ENCODE measurements around the gene SPRR4. TPM values are rescaled to one million over a fixed set of nuclear protein-coding genes. Genes with fewer than 3 reads are reported as not detected.

The SPRR4 gene
- total RNA-seq, 2 donors from 2014 or later, result not detected

- Mint-ChIP-seq H3K27me3 (peaks cover 71% of the 10 kb centered on the region), H3K27ac (no peak overlapping the region), H3K4me3 (no peak overlapping the region), H3K36me3 (ENCODE audit: low read depth) (peaks cover 3% of the 10 kb centered on the region), H3K4me1 (no peaks in the 10 kb centered on the region)
- no peak for DNase-seq
- no peaks in the 10 kb centered on the region for H3K9me3 ChIP-seq (ENCODE audit: control insufficient read depth, low read length, poor library complexity, severe bottlenecking)
- no peak for ATAC-seq
Measured at GRCh38 chr1:152976688-152977087, 6.2 kb downstream of the SPRR4 start.

- DNase-seq (no peak), ATAC-seq (no peak)
- peaks cover 3% of the 10 kb centered on the region for H3K36me3 Mint-ChIP-seq (ENCODE audit: low read depth)
- peaks cover 67% of the 10 kb centered on the region for H3K27me3 Mint-ChIP-seq
- H3K9me3 ChIP-seq (ENCODE audit: control insufficient read depth, low read length, poor library complexity, severe bottlenecking), result no peaks in the 10 kb centered on the region
- no peak overlapping the region for H3K27ac Mint-ChIP-seq
- no peaks in the 10 kb centered on the region for H3K4me1 Mint-ChIP-seq
- no peak overlapping the region for H3K4me3 Mint-ChIP-seq
Measured at GRCh38 chr1:152977614-152978013, 7.2 kb downstream of the SPRR4 start.

GRCh38 chr1:152980676-152981075 lies 10.2 kb downstream of the SPRR4 start:
- H3K4me3 Mint-ChIP-seq, result no peak overlapping the region
- peaks cover 69% of the 10 kb centered on the region for H3K27me3 Mint-ChIP-seq
- ATAC-seq, result no peak
- no peak overlapping the region for H3K27ac Mint-ChIP-seq
- H3K9me3 ChIP-seq (ENCODE audit: control insufficient read depth, low read length, poor library complexity, severe bottlenecking), result no peaks in the 10 kb centered on the region
- H3K4me1 Mint-ChIP-seq, result no peaks in the 10 kb centered on the region
- no peak for DNase-seq
- peaks cover 3% of the 10 kb centered on the region for H3K36me3 Mint-ChIP-seq (ENCODE audit: low read depth)

- H3K9me3 ChIP-seq (ENCODE audit: control insufficient read depth, low read length, poor library complexity, severe bottlenecking), result no peaks in the 10 kb centered on the region
- Mint-ChIP-seq H3K27me3 (peaks cover 67% of the 10 kb centered on the region), H3K4me3 (no peak overlapping the region), H3K4me1 (no peaks in the 10 kb centered on the region), H3K27ac (no peak overlapping the region), H3K36me3 (ENCODE audit: low read depth) (peaks cover 3% of the 10 kb centered on the region)
- DNase-seq (no peak), ATAC-seq (no peak)
Measured at GRCh38 chr1:152981146-152981871, 10.9 kb downstream of the SPRR4 start.

- Mint-ChIP-seq H3K27ac (no peak overlapping the region), H3K4me3 (no peak overlapping the region), H3K4me1 (no peaks in the 10 kb centered on the region), H3K27me3 (peaks cover 69% of the 10 kb centered on the region), H3K36me3 (ENCODE audit: low read depth) (peaks cover 3% of the 10 kb centered on the region)
- ATAC-seq (no peak), DNase-seq (no peak)
- H3K9me3 ChIP-seq (ENCODE audit: control insufficient read depth, low read length, poor library complexity, severe bottlenecking), result no peaks in the 10 kb centered on the region
Measured at GRCh38 chr1:152982076-152982475, 11.6 kb downstream of the SPRR4 start.

- H3K36me3 Mint-ChIP-seq (ENCODE audit: low read depth), result peaks cover 3% of the 10 kb centered on the region
- no peaks in the 10 kb centered on the region for H3K9me3 ChIP-seq (ENCODE audit: control insufficient read depth, low read length, poor library complexity, severe bottlenecking)
- H3K4me1 Mint-ChIP-seq, result no peaks in the 10 kb centered on the region
- ATAC-seq, result no peak
- H3K27me3 Mint-ChIP-seq, result peaks cover 66% of the 10 kb centered on the region
- H3K27ac Mint-ChIP-seq, result no peak overlapping the region
- no peak overlapping the region for H3K4me3 Mint-ChIP-seq
- DNase-seq, result no peak
Measured at GRCh38 chr1:152983234-152983633, 12.8 kb downstream of the SPRR4 start.

GRCh38 chr1:152983743-152984142 lies 13.3 kb downstream of the SPRR4 start, which contains the start of gene SPRR1A:
Gene SPRR1A (plus strand): TSS chr1:152984081. CDS start chr1:152985231, 1,150 bp downstream.
- Mint-ChIP-seq H3K27ac (no peak within 1 kb of the TSS), H3K4me3 (no peak within 1 kb of the TSS), H3K36me3 (ENCODE audit: low read depth) (peaks cover 3% of the 10 kb centered on the region), H3K27me3 (peaks cover 65% of the 10 kb centered on the region), H3K4me1 (no peaks in the 10 kb centered on the region)
- H3K9me3 ChIP-seq (ENCODE audit: control insufficient read depth, low read length, poor library complexity, severe bottlenecking), result no peaks in the 10 kb centered on the region
- DNase-seq (no peak), ATAC-seq (no peak)

- ATAC-seq, result no peak
- peaks cover 45% of the 10 kb centered on the region for H3K27me3 Mint-ChIP-seq
- H3K9me3 ChIP-seq (ENCODE audit: control insufficient read depth, low read length, poor library complexity, severe bottlenecking), result no peaks in the 10 kb centered on the region
- H3K36me3 Mint-ChIP-seq (ENCODE audit: low read depth), result peaks cover 2% of the 10 kb centered on the region
- no peaks in the 10 kb centered on the region for H3K4me1 Mint-ChIP-seq
- H3K27ac Mint-ChIP-seq, result no peak overlapping the region
- no peak for DNase-seq
- no peak overlapping the region for H3K4me3 Mint-ChIP-seq
Measured at GRCh38 chr1:152986578-152986977, 16.1 kb downstream of the SPRR4 start.

- Mint-ChIP-seq H3K27me3 (peaks cover 33% of the 10 kb centered on the region), H3K36me3 (ENCODE audit: low read depth) (peaks cover 2% of the 10 kb centered on the region), H3K4me1 (no peaks in the 10 kb centered on the region), H3K27ac (no peak overlapping the region), H3K4me3 (no peak overlapping the region)
- ATAC-seq (no peak), DNase-seq (no peak)
- H3K9me3 ChIP-seq (ENCODE audit: control insufficient read depth, low read length, poor library complexity, severe bottlenecking), result no peaks in the 10 kb centered on the region
Measured at GRCh38 chr1:152993186-152993585, 22.7 kb downstream of the SPRR4 start.

GRCh38 chr1:152995842-152996241 lies 25.4 kb downstream of the SPRR4 start:
- H3K27ac Mint-ChIP-seq, result no peak overlapping the region
- peaks cover 4% of the 10 kb centered on the region for H3K36me3 Mint-ChIP-seq (ENCODE audit: low read depth)
- DNase-seq (no peak), ATAC-seq (no peak)
- no peaks in the 10 kb centered on the region for H3K9me3 ChIP-seq (ENCODE audit: control insufficient read depth, low read length, poor library complexity, severe bottlenecking)
- no peaks in the 10 kb centered on the region for H3K4me1 Mint-ChIP-seq
- H3K27me3 Mint-ChIP-seq, result peaks cover 37% of the 10 kb centered on the region
- H3K4me3 Mint-ChIP-seq, result no peak overlapping the region

GRCh38 chr1:152996633-152997400 lies 26.4 kb downstream of the SPRR4 start:
- Mint-ChIP-seq H3K4me1 (no peaks in the 10 kb centered on the region), H3K27ac (no peak overlapping the region), H3K27me3 (peaks cover 40% of the 10 kb centered on the region), H3K4me3 (no peak overlapping the region), H3K36me3 (ENCODE audit: low read depth) (peaks cover 2% of the 10 kb centered on the region)
- DNase-seq (no peak), ATAC-seq (no peak)
- no peaks in the 10 kb centered on the region for H3K9me3 ChIP-seq (ENCODE audit: control insufficient read depth, low read length, poor library complexity, severe bottlenecking)

GRCh38 chr1:152997901-152998300 lies 27.5 kb downstream of the SPRR4 start:
- Mint-ChIP-seq H3K4me3 (no peak overlapping the region), H3K27me3 (peaks cover 36% of the 10 kb centered on the region), H3K36me3 (ENCODE audit: low read depth) (peaks cover 2% of the 10 kb centered on the region), H3K4me1 (no peaks in the 10 kb centered on the region), H3K27ac (no peak overlapping the region)
- no peaks in the 10 kb centered on the region for H3K9me3 ChIP-seq (ENCODE audit: control insufficient read depth, low read length, poor library complexity, severe bottlenecking)
- DNase-seq (no peak), ATAC-seq (no peak)

- Mint-ChIP-seq H3K4me3 (no peak overlapping the region), H3K36me3 (ENCODE audit: low read depth) (peaks cover 2% of the 10 kb centered on the region), H3K4me1 (no peaks in the 10 kb centered on the region), H3K27me3 (peaks cover 32% of the 10 kb centered on the region), H3K27ac (no peak overlapping the region)
- H3K9me3 ChIP-seq (ENCODE audit: control insufficient read depth, low read length, poor library complexity, severe bottlenecking), result no peaks in the 10 kb centered on the region
- ATAC-seq (no peak), DNase-seq (no peak)
Measured at GRCh38 chr1:152998476-152998875, 28.0 kb downstream of the SPRR4 start.
